GM10266 (cell line): ENCODE measurements around the gene BLNK.

Experiments
- DNase-seq: peaks from one replicate; pipeline ENCODE4 v3.0.0; 2012; ENCODE audit errors: extremely low spot score
- CTCF ChIP-seq: IDR thresholded peaks from 2 replicates; pipeline ENCODE4 v1.5.1; 2012; ENCODE audit warnings: mild to moderate bottlenecking, low read depth; ENCODE audit not compliant: control insufficient read depth, insufficient read depth; ENCODE audit errors: missing control alignments

The BLNK gene

DNA sequence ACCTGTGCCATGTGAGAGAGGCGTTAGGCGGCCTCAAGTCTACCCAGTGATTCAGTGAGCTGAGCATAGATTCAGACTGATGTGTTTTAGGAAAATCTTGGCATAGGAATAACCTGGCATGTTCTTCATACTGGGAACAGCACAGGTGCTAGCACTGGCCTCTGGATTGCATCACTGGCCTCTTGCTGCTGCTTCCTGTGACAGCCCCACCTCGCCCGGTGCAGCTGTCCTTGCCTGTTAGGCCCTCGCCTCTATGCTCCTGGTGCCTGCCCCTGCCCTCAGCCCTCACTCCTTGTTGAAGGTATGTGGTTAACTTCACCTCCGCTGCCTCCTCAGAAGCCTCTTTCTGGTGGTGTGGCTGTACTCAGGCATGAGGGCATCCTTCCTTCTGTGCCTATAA is 46.2 kb downstream of the BLNK start:
- DNase-seq = no peak
- no peak for TF ChIP-seq CTCF

DNA sequence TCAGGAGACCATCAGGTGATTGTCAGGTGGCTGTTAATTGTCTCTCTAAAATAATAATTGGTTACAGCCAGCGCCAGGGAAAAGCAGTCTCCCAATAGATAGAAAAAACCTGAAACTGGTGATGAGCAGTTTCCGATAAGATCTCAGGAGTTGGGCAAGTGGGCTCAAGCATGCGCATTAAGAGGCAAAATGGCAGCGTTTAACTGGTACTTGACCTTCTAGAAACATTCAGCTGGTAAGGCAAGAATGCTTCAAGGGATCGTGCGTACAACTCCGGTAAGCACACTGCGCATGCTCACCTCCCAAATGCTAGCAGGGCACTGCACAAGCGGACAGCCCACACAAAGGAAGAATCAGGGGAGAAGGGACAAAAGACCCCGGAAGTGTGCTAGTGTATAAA is 48.5 kb downstream of the BLNK start:
- TF ChIP-seq CTCF = no peak
- no peak for DNase-seq

DNA sequence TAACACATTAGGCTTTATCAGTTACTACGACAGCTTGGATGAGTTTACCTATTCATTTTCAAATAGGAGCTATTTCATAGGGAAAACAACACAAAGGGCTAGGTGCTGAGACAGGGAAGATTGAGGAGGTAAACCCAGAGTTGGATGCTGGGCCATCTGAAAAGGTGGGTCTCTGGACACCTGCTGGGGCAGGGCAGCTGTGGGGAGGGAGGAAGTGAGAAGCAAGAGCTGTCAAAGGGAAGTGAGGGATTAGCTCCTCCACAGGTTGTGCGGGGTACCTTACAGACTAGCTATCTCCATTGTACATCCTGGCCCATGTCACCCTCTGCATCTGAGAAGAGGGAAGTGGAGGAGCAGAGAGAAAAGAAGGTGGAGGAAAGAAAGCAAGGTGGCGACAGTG is 48.9 kb downstream of the BLNK start:
- no peak for DNase-seq

GRCh38 chr10:96218826-96219225 is 52.5 kb downstream of the BLNK start:
- no peak for DNase-seq
- no peak for TF ChIP-seq CTCF

More for the DNA sequence above, 48.9 kb downstream of the BLNK start:
- TF ChIP-seq CTCF = no peak

DNA sequence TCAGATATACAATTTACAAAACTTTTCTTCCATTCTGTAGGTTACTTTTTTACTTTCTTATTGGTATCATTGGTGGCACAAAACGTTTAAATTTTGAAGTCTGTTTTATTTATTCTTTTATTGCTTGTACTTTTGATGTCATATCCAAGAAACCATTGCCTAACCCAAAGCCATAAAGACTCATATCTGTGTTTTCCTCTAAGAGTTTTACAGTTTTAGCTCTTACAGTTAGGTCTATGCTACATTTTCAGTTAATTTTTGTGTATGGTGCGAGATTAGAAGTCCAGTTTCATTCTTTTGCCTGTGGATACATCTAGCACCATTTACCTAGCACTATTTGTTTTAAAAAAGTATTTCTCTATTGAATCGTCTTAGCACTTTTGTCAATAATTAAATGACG is 53.7 kb downstream of the BLNK start:
- no peak for DNase-seq
- TF ChIP-seq CTCF = no peak

DNA sequence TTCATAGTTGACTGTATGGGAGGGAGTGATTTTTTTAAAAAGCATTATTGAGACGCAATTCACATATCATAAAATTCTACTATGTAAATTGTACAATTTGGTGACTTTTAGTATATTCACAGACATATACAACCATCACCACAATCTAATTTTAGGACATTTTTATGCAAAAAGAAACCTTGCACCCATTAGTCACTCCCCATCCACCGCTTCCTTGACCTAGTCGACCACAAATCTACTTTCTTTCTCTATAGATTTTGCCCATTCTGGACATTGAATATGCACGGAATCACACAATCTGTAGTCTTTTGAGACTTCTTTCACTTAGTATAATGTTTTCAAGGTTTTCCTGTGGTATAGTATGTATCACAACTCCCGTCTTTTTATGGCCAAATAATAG is 54.6 kb downstream of the BLNK start:
- no peak for TF ChIP-seq CTCF
- DNase-seq = no peak

DNA sequence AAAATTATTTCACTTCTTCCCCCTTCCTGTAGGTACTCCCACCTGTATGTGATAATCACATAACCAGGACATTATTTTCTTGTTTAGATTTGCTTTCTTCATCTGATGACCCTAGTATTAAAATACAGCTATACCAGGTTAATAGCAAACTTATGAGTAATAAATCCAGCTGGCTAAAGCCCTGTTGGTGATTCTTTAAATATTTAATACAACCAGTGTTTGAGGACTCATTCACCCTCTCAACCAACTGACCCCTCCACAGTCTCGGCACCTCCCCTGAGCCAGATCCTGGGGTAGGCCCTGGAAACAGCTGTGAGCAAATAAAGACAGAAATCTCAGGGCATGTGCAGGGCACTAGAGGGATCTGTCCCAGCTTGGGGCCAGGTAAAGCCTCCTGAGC is 58.5 kb downstream of the BLNK start:
- no peak for DNase-seq
- TF ChIP-seq CTCF = no peak
